MM.1S (cell line): ENCODE results near the gene PSMD14.

Experiments used
- DNase-seq: peaks from one replicate; pipeline ENCODE4 v3.0.0-alpha.2; 2015
- H2AFZ ChIP-seq: fragments of 300-600 bp; sonication (generic); 2 replicates; pipeline ENCODE4 v1.6.0; 2016; ENCODE audit warnings: antibody characterized with exemption, low read length
- H3F3A ChIP-seq: fragments of 300-600 bp; sonication (generic); 2 replicates; pipeline ENCODE4 v1.6.1; 2016; ENCODE audit warnings: mild to moderate bottlenecking, antibody characterized with exemption, low read length, moderate library complexity, mixed read lengths; ENCODE audit not compliant: insufficient read depth
- H3K27ac ChIP-seq: fragments of 300-600 bp; sonication (generic); 2 replicates; pipeline ENCODE4 v1.5.1; 2016; ENCODE audit warnings: mild to moderate bottlenecking, low read length
- H3K27me3 ChIP-seq: fragments of 300-600 bp; sonication (generic); replicated peaks from 2 replicates; pipeline ENCODE4 v1.6.0; 2016; ENCODE audit warnings: low read length; ENCODE audit not compliant: insufficient read depth
- H3K36me3 ChIP-seq: fragments of 300-600 bp; sonication (generic); replicated peaks from 2 replicates; pipeline ENCODE4 v1.6.1; 2016; ENCODE audit warnings: mild to moderate bottlenecking, low read length, mixed read lengths; ENCODE audit not compliant: insufficient read depth
- H3K4me1 ChIP-seq: fragments of 300-600 bp; sonication (generic); 2 replicates; pipeline ENCODE4 v1.6.1; 2016; ENCODE audit warnings: low read length, mixed read lengths
- H3K4me2 ChIP-seq: fragments of 300-600 bp; sonication (generic); 2 replicates; pipeline ENCODE4 v1.6.0; 2016; ENCODE audit warnings: low read depth, low read length
- H3K4me3 ChIP-seq: fragments of 300-600 bp; sonication (generic); 2 replicates; pipeline ENCODE4 v1.5.1; 2016; ENCODE audit warnings: low read length, mixed read lengths
- H3K79me2 ChIP-seq: fragments of 300-600 bp; sonication (generic); 2 replicates; pipeline ENCODE4 v1.6.1; 2016; ENCODE audit warnings: mixed run types, low read length, mixed read lengths
- H3K9ac ChIP-seq: fragments of 300-600 bp; sonication (generic); 2 replicates; pipeline ENCODE4 v1.6.1; 2016; ENCODE audit warnings: low read length, mixed read lengths
- H3K9me2 ChIP-seq: fragments of 300-600 bp; sonication (generic); replicated peaks from 2 replicates; pipeline ENCODE4 v1.6.1; 2016; ENCODE audit warnings: mild to moderate bottlenecking, low read length, mixed read lengths; ENCODE audit not compliant: insufficient read depth
- H3K9me3 ChIP-seq: fragments of 300-600 bp; sonication (generic); replicated peaks from 2 replicates; pipeline ENCODE4 v1.6.1; 2016; ENCODE audit warnings: mild to moderate bottlenecking, low read length, mixed read lengths; ENCODE audit not compliant: insufficient read depth
- H4K20me1 ChIP-seq: fragments of 300-600 bp; sonication (generic); 2 replicates; pipeline ENCODE4 v1.6.1; 2016; ENCODE audit warnings: mild to moderate bottlenecking, low read length, moderate library complexity, mixed read lengths; ENCODE audit not compliant: insufficient read depth
- CTCF ChIP-seq: fragments of 300-600 bp; sonication (generic); IDR thresholded peaks from 2 replicates; pipeline ENCODE4 v1.5.1; 2016; ENCODE audit warnings: antibody characterized with exemption, low read length, mixed read lengths
- EZH2 ChIP-seq: fragments of 300-600 bp; sonication (generic); optimal IDR thresholded peaks from 2 replicates; pipeline ENCODE3; 2017; ENCODE audit warnings: low read depth, mild to moderate bottlenecking, antibody characterized with exemption, low read length, mixed read lengths
- EZH2phosphoT487 ChIP-seq: fragments of 300-600 bp; sonication (generic); IDR thresholded peaks from 2 replicates; pipeline ENCODE4 v1.6.1; 2018; ENCODE audit warnings: antibody characterized with exemption, low read length

The PSMD14 gene

GRCh38 chr2:161402297-161402696, 94.1 kb downstream of the PSMD14 start:
- Histone ChIP-seq H3F3A (no peaks in the 10 kb centered on the region), H3K9me3 (no peaks in the 10 kb centered on the region), H3K27me3 (no peaks in the 10 kb centered on the region), H3K36me3 (no peaks in the 10 kb centered on the region; the same call in 1 of the 2 replicates), H3K27ac (no peak overlapping the region), H3K79me2 (no peaks in the 10 kb centered on the region), H3K9me2 (no peaks in the 10 kb centered on the region), H3K9ac (no peak overlapping the region), H3K4me1 (no peaks in the 10 kb centered on the region), H4K20me1 (no peaks in the 10 kb centered on the region), H3K4me3 (no peak overlapping the region), H3K4me2 (no peak overlapping the region), H2AFZ (no peak overlapping the region)
- no peak for DNase-seq
- TF ChIP-seq EZH2phosphoT487 (no peak), CTCF (no peak), EZH2 (no peak)

- Histone ChIP-seq H3K27me3 (no peaks in the 10 kb centered on the region), H4K20me1 (no peaks in the 10 kb centered on the region), H3F3A (no peaks in the 10 kb centered on the region), H3K36me3 (peaks cover 2% of the 10 kb centered on the region), H3K79me2 (no peaks in the 10 kb centered on the region), H3K9me2 (no peaks in the 10 kb centered on the region), H3K9me3 (no peaks in the 10 kb centered on the region), H3K4me3 (no peak overlapping the region), H2AFZ (no peak overlapping the region), H3K27ac (no peak overlapping the region), H3K4me2 (no peak overlapping the region), H3K9ac (no peak overlapping the region), H3K4me1 (0 out of 2 replicates have a peak, but pooled peaks cover 3% of the 10 kb centered on the region)
- TF ChIP-seq EZH2: no peak
- no peak for TF ChIP-seq CTCF
- no peak for TF ChIP-seq EZH2phosphoT487
- no peak for DNase-seq
These were observed 98.1 kb downstream of the PSMD14 start for GRCh38 chr2:161406316-161406715.

GRCh38 chr2:161407597-161407996, 99.4 kb downstream of the PSMD14 start:
- no peaks in the 10 kb centered on the region for H3K9me3 ChIP-seq
- peaks cover 15% of the 10 kb centered on the region; the same call in 1 of the 2 replicates for H3K4me1 ChIP-seq
- no peaks in the 10 kb centered on the region for H3F3A ChIP-seq
- no peaks in the 10 kb centered on the region for H4K20me1 ChIP-seq
- no peaks in the 10 kb centered on the region for H3K9me2 ChIP-seq
- no peak overlapping the region for H3K4me3 ChIP-seq
- H3K27ac ChIP-seq: no peak overlapping the region
- peaks cover 7% of the 10 kb centered on the region for H3K36me3 ChIP-seq
- no peak overlapping the region for H3K4me2 ChIP-seq
- H3K79me2 ChIP-seq: no peaks in the 10 kb centered on the region
- no peak for TF ChIP-seq EZH2phosphoT487
- no peak for TF ChIP-seq EZH2
- no peak for TF ChIP-seq CTCF
- H3K27me3 ChIP-seq: no peaks in the 10 kb centered on the region
- H2AFZ ChIP-seq: no peak overlapping the region
- no peak for DNase-seq
- no peak overlapping the region for H3K9ac ChIP-seq
